Large intestine (tissue), 3 donors: Measurements from ENCODE around the gene ZBTB22. TPM values are rescaled to one million over a fixed set of nuclear protein-coding genes. Genes with fewer than 3 reads are reported as not detected.
"Not testable (repeated sequence)": the region's sequence is repeated elsewhere in the genome, so short reads cannot be mapped to it uniquely, and the experiment has no call there.

Source experiments
- DNase-seq, 2 donors: peaks; one replicate each; pipeline versions ENCODE4 v3.0.0 to v3.0.0-alpha.2; 2013
- H3K27ac ChIP-seq: one replicate; pipeline ENCODE4 v1.5.1; 2013; ENCODE audit warnings: low read length
- H3K27me3 ChIP-seq: 2 replicates; pipeline ENCODE4 v1.6.1; 2013; ENCODE audit warnings: low read length; ENCODE audit not compliant: control insufficient read depth, insufficient read depth
- H3K36me3 ChIP-seq: 2 replicates; pipeline ENCODE4 v1.6.1; 2013; ENCODE audit warnings: low read length; ENCODE audit not compliant: control insufficient read depth, insufficient read depth
- H3K4me1 ChIP-seq: one replicate; pipeline ENCODE4 v1.6.1; 2013; ENCODE audit warnings: low read length; ENCODE audit not compliant: control insufficient read depth, insufficient read depth
- H3K4me3 ChIP-seq: one replicate; pipeline ENCODE4 v1.5.1; 2013; ENCODE audit warnings: low read length
- H3K9me3 ChIP-seq: one replicate; pipeline ENCODE4 v1.6.1; 2013; ENCODE audit warnings: mild to moderate bottlenecking, low read depth, low read length, moderate library complexity; ENCODE audit not compliant: control insufficient read depth
- WGBS: methylation state at CpG from one replicate; pipeline ENCODE4 v1.1.5; 2013; ENCODE audit warnings: low lambda C conversion rate; ENCODE audit not compliant: insufficient coverage; 5-methylcytosine and 5-hydroxymethylcytosine counted together
- polyA plus RNA-seq: library from polyadenylated mRNA; unstranded; fragments of 120-200 nt; gene quantifications from one replicate; pipeline ENCODE4 v1.2.1, GENCODE V29; 2013

The ZBTB22 gene
- polyA plus RNA-seq, 1 donor: 16.7 TPM

GRCh38 chr6:33290459-33290858 lies 27.1 kb downstream of the ZBTB22 start:
- H3K27me3 ChIP-seq: no peaks in the 10 kb centered on the region
- no peak for DNase-seq
- WGBS: 50% methylated on average over 2 of the region's 7 CpGs
- peaks cover 59% of the 10 kb centered on the region for H3K36me3 ChIP-seq
- H3K4me3 ChIP-seq: peak overlapping the region; percentile 74
- peaks cover 15% of the 10 kb centered on the region for H3K4me1 ChIP-seq
- no peaks in the 10 kb centered on the region for H3K9me3 ChIP-seq
- H3K27ac ChIP-seq: no peak overlapping the region

GRCh38 chr6:33289784-33290315 lies 27.7 kb downstream of the ZBTB22 start:
- Histone ChIP-seq H3K4me1 (peaks cover 15% of the 10 kb centered on the region), H3K9me3 (no peaks in the 10 kb centered on the region), H3K27ac (peak overlapping the region; percentile 5), H3K4me3 (peak overlapping the region; percentile 74), H3K27me3 (no peaks in the 10 kb centered on the region), H3K36me3 (peaks cover 58% of the 10 kb centered on the region)
- WGBS: 0% methylated on average over 2 of the region's 14 CpGs
- no peak for DNase-seq

- peak within 1 kb of the TSS; percentile 6 for H3K27ac ChIP-seq
- H3K36me3 ChIP-seq: peaks cover 59% of the 10 kb centered on the region
- H3K9me3 ChIP-seq: no peaks in the 10 kb centered on the region
- H3K4me3 ChIP-seq: peak within 1 kb of the TSS; percentile 74
- WGBS: 0% methylated on average over 1 of the region's 43 CpGs
- DNase-seq: peak; percentile 79 to 96
- H3K27me3 ChIP-seq: no peaks in the 10 kb centered on the region
- peaks cover 15% of the 10 kb centered on the region for H3K4me1 ChIP-seq
These were observed 28.4 kb downstream of the ZBTB22 start, which contains the start of the genes PFDN6 and WDR46 for GRCh38 chr6:33288921-33289783. Gene PFDN6 (plus strand): TSS chr6:33289601. CDS start chr6:33289857, 256 bp downstream. Gene WDR46 (minus strand): TSS chr6:33289239. CDS start chr6:33289170, 69 bp downstream.

- peaks cover 56% of the 10 kb centered on the region for H3K36me3 ChIP-seq
- H3K27ac ChIP-seq: peak overlapping the region; percentile 6
- no CpG with 5 or more reads among the region's 21 CpGs for WGBS
- no peaks in the 10 kb centered on the region for H3K27me3 ChIP-seq
- H3K4me3 ChIP-seq: peak overlapping the region; percentile 74
- peaks cover 15% of the 10 kb centered on the region for H3K4me1 ChIP-seq
- no peak for DNase-seq
- H3K9me3 ChIP-seq: no peaks in the 10 kb centered on the region
These were observed 29.2 kb downstream of the ZBTB22 start for GRCh38 chr6:33288141-33288920.

- no peaks in the 10 kb centered on the region for H3K9me3 ChIP-seq
- no peak overlapping the region for H3K27ac ChIP-seq
- no peak for DNase-seq
- H3K27me3 ChIP-seq: no peaks in the 10 kb centered on the region
- WGBS: no CpG with 5 or more reads among the region's 22 CpGs
- H3K4me1 ChIP-seq: peaks cover 15% of the 10 kb centered on the region
- H3K4me3 ChIP-seq: no peak overlapping the region
- H3K36me3 ChIP-seq: peaks cover 56% of the 10 kb centered on the region
These were observed 30.3 kb downstream of the ZBTB22 start for GRCh38 chr6:33286946-33287914.

GRCh38 chr6:33285214-33285613 lies 32.3 kb downstream of the ZBTB22 start:
- peaks cover 14% of the 10 kb centered on the region for H3K4me1 ChIP-seq
- 100% methylated on average over 1 of the region's 4 CpGs for WGBS
- peaks cover 51% of the 10 kb centered on the region for H3K36me3 ChIP-seq
- H3K27ac ChIP-seq, H3K4me3 ChIP-seq, DNase-seq, H3K9me3 ChIP-seq, H3K27me3 ChIP-seq: not testable (repeated sequence)

- Histone ChIP-seq H3K27me3 (no peaks in the 10 kb centered on the region), H3K4me3 (no peak overlapping the region), H3K4me1 (peaks cover 14% of the 10 kb centered on the region), H3K9me3 (no peaks in the 10 kb centered on the region), H3K27ac (no peak overlapping the region), H3K36me3 (peaks cover 64% of the 10 kb centered on the region)
- WGBS: no CpG with 5 or more reads among the region's 6 CpGs
- no peak for DNase-seq
These were observed 37.0 kb downstream of the ZBTB22 start for GRCh38 chr6:33280539-33280938.

- no peak overlapping the region for H3K4me3 ChIP-seq
- H3K4me1 ChIP-seq: peaks cover 18% of the 10 kb centered on the region
- WGBS: no CpG with 5 or more reads among the region's 5 CpGs
- H3K36me3 ChIP-seq: peaks cover 65% of the 10 kb centered on the region
- H3K27ac ChIP-seq: no peak overlapping the region
- H3K9me3 ChIP-seq: no peaks in the 10 kb centered on the region
- DNase-seq: peak in 1 of 2 donors; percentile 54
- no peaks in the 10 kb centered on the region for H3K27me3 ChIP-seq
These were observed 37.5 kb downstream of the ZBTB22 start for GRCh38 chr6:33279971-33280511.

GRCh38 chr6:33279257-33279695 lies 38.3 kb downstream of the ZBTB22 start:
- Histone ChIP-seq H3K36me3 (peaks cover 66% of the 10 kb centered on the region), H3K27ac (no peak overlapping the region), H3K4me3 (no peak overlapping the region), H3K9me3 (no peaks in the 10 kb centered on the region), H3K4me1 (peaks cover 25% of the 10 kb centered on the region), H3K27me3 (no peaks in the 10 kb centered on the region)
- 90% methylated on average over 2 of the region's 13 CpGs for WGBS
- DNase-seq: no peak
